ENCODE data around the gene PREX1.

GRCh38 chr20:48777005-48777404 is 50.8 kb downstream of the PREX1 start:
- TF ChIP-seq GATA1 (IDR thresholded peaks at IDR 0.05; ENCODE audit: low read depth, low read length) (no peak), POLR2A (IDR thresholded peaks at IDR 0.05; ENCODE audit: low read length) (no peak)

Measured in erythroblast (primary cell).